H1 (cell line): ENCODE measurements around the gene TJP2. TPM values are rescaled to one million over a fixed set of nuclear protein-coding genes. Genes with fewer than 3 reads are reported as not detected.
A peak's percentile ranks its signal among the peaks of the same experiment; 100 is the strongest.

Source experiments
- CTCF ChIA-PET: fragments of 300-600 bp; sonication (Branson Sonifier 250); formaldehyde crosslinking; loops from one replicate; lab custom pipeline; 2021; ENCODE audit not compliant: partially characterized antibody; lab: Charles Lee
- POLR2A ChIA-PET: fragments of 300-600 bp; sonication (Branson Sonifier 250); formaldehyde crosslinking; loops from one replicate; lab custom pipeline; 2021; ENCODE audit warnings: inconsistent platforms; ENCODE audit not compliant: partially characterized antibody; lab: Charles Lee
- DNase-seq, 2 experiments: peaks; one replicate each; pipeline versions ENCODE4 v3.0.0 to v3.0.0-alpha.2; 2010 to 2022; ENCODE audit warnings: low spot score in 2 of 2, low read depth in 1 of 2, mixed read lengths in 1 of 2
- FAIRE-seq: peaks from 2 replicates; lab custom pipeline; 2011; peaks lifted over from hg19 to GRCh38; lab: Jason Lieb, UNC
- H2AFZ ChIP-seq: 2 replicates; pipeline ENCODE4 v1.8.1; 2012; ENCODE audit warnings: low read length, inconsistent platforms
- H2AK5ac ChIP-seq: 2 replicates; pipeline ENCODE4 v1.6.1; 2013; ENCODE audit warnings: low read depth, low read length
- H2BK120ac ChIP-seq: replicated peaks from 2 replicates; pipeline ENCODE3; 2013; ENCODE audit warnings: low read depth, low read length, inconsistent platforms
- H2BK12ac ChIP-seq: 2 replicates; pipeline ENCODE4 v1.6.1; 2013; ENCODE audit warnings: low read depth, low read length
- H2BK15ac ChIP-seq: 2 replicates; pipeline ENCODE4 v1.6.1; 2013; ENCODE audit warnings: low read length
- H2BK20ac ChIP-seq: 2 replicates; pipeline ENCODE4 v1.6.1; 2013; ENCODE audit warnings: low read length
- H2BK5ac ChIP-seq: 2 replicates; pipeline ENCODE4 v1.6.1; 2013; ENCODE audit warnings: low read depth, low read length
- H3K14ac ChIP-seq: 2 replicates; pipeline ENCODE4 v1.6.1; 2013; ENCODE audit warnings: inconsistent platforms; ENCODE audit not compliant: insufficient read length
- H3K18ac ChIP-seq: 2 replicates; pipeline ENCODE4 v1.6.1; 2013; ENCODE audit warnings: low read length; ENCODE audit errors: extremely low read depth
- H3K23ac ChIP-seq: 2 replicates; pipeline ENCODE4 v1.6.1; 2013; ENCODE audit warnings: inconsistent platforms; ENCODE audit not compliant: insufficient read length
- H3K23me2 ChIP-seq: 2 replicates; pipeline ENCODE4 v1.6.1; 2013; ENCODE audit warnings: low read depth, low read length
- H3K27ac ChIP-seq: 2 replicates; pipeline ENCODE4 v1.6.1; 2011; ENCODE audit warnings: low read depth, low read length, inconsistent platforms
- H3K27me3 ChIP-seq, 4 experiments: replicated peaks in 1 of 4; 1 replicate in 1 of 4; 2 replicates in 3 of 4; pipeline versions ENCODE4 v1.6.1 to v1.8.1; 2011 to 2013; ENCODE audit warnings: low read length in 3 of 4, mild to moderate bottlenecking in 3 of 4, inconsistent platforms in 2 of 4, mixed read lengths in 2 of 4, moderate library complexity in 1 of 4; ENCODE audit not compliant: control insufficient read depth in 3 of 4, insufficient read depth in 3 of 4; ENCODE audit errors: extremely low read depth in 1 of 4
- H3K36me3 ChIP-seq, 4 experiments: 2 replicates each; pipeline versions ENCODE4 v1.6.1 to v1.8.1; 2011 to 2013; ENCODE audit warnings: mild to moderate bottlenecking in 4 of 4, low read length in 3 of 4, moderate library complexity in 2 of 4, control low read depth in 1 of 4, inconsistent platforms in 1 of 4; ENCODE audit not compliant: insufficient read depth in 4 of 4, control insufficient read depth in 2 of 4
- H3K4ac ChIP-seq: replicated peaks from 2 replicates; pipeline ENCODE3; 2013; ENCODE audit warnings: low read length, low read depth, mixed read lengths, inconsistent platforms; ENCODE audit not compliant: insufficient read length
- H3K4me1 ChIP-seq, 4 experiments: replicated peaks in 1 of 4; 1 replicate in 1 of 4; 2 replicates in 3 of 4; pipeline versions ENCODE4 v1.6.1 to v1.8.1; 2011 to 2013; ENCODE audit warnings: low read length in 3 of 4, inconsistent platforms in 2 of 4, mixed read lengths in 1 of 4; ENCODE audit not compliant: insufficient read depth in 4 of 4, control insufficient read depth in 3 of 4
- H3K4me2 ChIP-seq, 2 experiments: 2 replicates each; pipeline versions ENCODE4 v1.6.1 to v1.8.1; 2011 to 2013; ENCODE audit warnings: low read depth in 2 of 2, low read length in 2 of 2, control low read depth in 1 of 2, inconsistent platforms in 1 of 2, mild to moderate bottlenecking in 1 of 2; ENCODE audit not compliant: insufficient read depth in 1 of 2
- H3K4me3 ChIP-seq, 4 experiments: fragments of 200-600, 300-600 bp in 1 of 4; sonication (generic), shearing (Covaris generic), sonication (Bioruptor Twin) in 1 of 4; 2 replicates each; pipeline versions ENCODE4 v1.5.1 to v1.8.1; 2011 to 2016; ENCODE audit warnings: low read length in 4 of 4, low read depth in 3 of 4, control low read depth in 2 of 4, inconsistent platforms in 2 of 4, mild to moderate bottlenecking in 2 of 4, mixed read lengths in 1 of 4, moderate library complexity in 1 of 4; ENCODE audit not compliant: insufficient read depth in 2 of 4; ENCODE audit errors: extremely low read depth in 1 of 4
- H3K56ac ChIP-seq: replicated peaks from 2 replicates; pipeline ENCODE3; 2013; ENCODE audit warnings: low read depth, mild to moderate bottlenecking, mixed read lengths, low read length, inconsistent platforms; ENCODE audit not compliant: insufficient read length
- H3K79me1 ChIP-seq: 2 replicates; pipeline ENCODE4 v1.6.1; 2013; ENCODE audit warnings: low read depth, low read length, control low read depth
- H3K79me2 ChIP-seq, 2 experiments: 2 replicates each; pipeline versions ENCODE4 v1.6.1 to v1.8.1; 2012 to 2013; ENCODE audit warnings: low read length in 2 of 2, mild to moderate bottlenecking in 2 of 2, inconsistent platforms in 1 of 2; ENCODE audit not compliant: insufficient read depth in 2 of 2, control insufficient read depth in 1 of 2
- H3K9ac ChIP-seq, 4 experiments: replicated peaks in 1 of 4; 1 replicate in 1 of 4; 2 replicates in 3 of 4; pipeline versions ENCODE4 v1.6.1 to v1.8.1; 2011 to 2013; ENCODE audit warnings: low read depth in 3 of 4, low read length in 3 of 4, control low read depth in 2 of 4, mild to moderate bottlenecking in 2 of 4, moderate library complexity in 2 of 4, inconsistent platforms in 1 of 4; ENCODE audit errors: extremely low read depth in 1 of 4
- H3K9me3 ChIP-seq, 2 experiments: 2 replicates each; pipeline versions ENCODE4 v1.6.1 to v1.8.1; 2012 to 2013; ENCODE audit warnings: mild to moderate bottlenecking in 2 of 2, moderate library complexity in 2 of 2, control low read depth in 1 of 2, inconsistent platforms in 1 of 2, low read depth in 1 of 2, low read length in 1 of 2, mixed read lengths in 1 of 2; ENCODE audit not compliant: insufficient read depth in 2 of 2
- H4K20me1 ChIP-seq, 2 experiments: replicated peaks in 1 of 2; 2 replicates each; pipeline versions ENCODE3 to v1.8.1; 2011 to 2013; ENCODE audit warnings: inconsistent platforms in 2 of 2, low read length in 2 of 2, mild to moderate bottlenecking in 1 of 2; ENCODE audit not compliant: insufficient read depth in 2 of 2, control insufficient read depth in 1 of 2
- H4K5ac ChIP-seq: 2 replicates; pipeline ENCODE4 v1.6.1; 2013; ENCODE audit warnings: low read length, low read depth, mixed read lengths, inconsistent platforms; ENCODE audit not compliant: insufficient read length
- H4K8ac ChIP-seq: 2 replicates; pipeline ENCODE4 v1.8.0; 2013; ENCODE audit warnings: mild to moderate bottlenecking, moderate library complexity, low read length, inconsistent platforms; ENCODE audit not compliant: insufficient read depth; ENCODE audit errors: extremely low read depth
- H4K91ac ChIP-seq: replicated peaks from 2 replicates; pipeline ENCODE3; 2013; ENCODE audit warnings: low read length, mixed read lengths, inconsistent platforms; ENCODE audit not compliant: insufficient read length
- RAD21 ChIP-seq, 2 experiments: IDR thresholded peaks in 1 of 2; conservative IDR thresholded peaks in 1 of 2; 2 replicates each; pipeline ENCODE4 v1.6.1; 2011; ENCODE audit warnings: low read depth in 2 of 2, low read length in 2 of 2, improper control_type of control experiment in 1 of 2, inconsistent platforms in 1 of 2, mild to moderate bottlenecking in 1 of 2, moderate library complexity in 1 of 2
- SP4 ChIP-seq: IDR thresholded peaks from 2 replicates; pipeline ENCODE4 v1.6.1; 2012; ENCODE audit warnings: low read length, inconsistent platforms
- WGBS, 2 experiments: shearing (Covaris generic) in 1 of 2; methylation state at CpG; one replicate each; pipeline versions ENCODE4 v1.1.6 to v1.1.7; 2013 to 2015; ENCODE audit warnings: low lambda C conversion rate in 2 of 2, mixed read lengths in 2 of 2, inconsistent platforms in 1 of 2, low coverage in 1 of 2, missing lambda C conversion rate in 1 of 2; ENCODE audit not compliant: insufficient replicate concordance in 2 of 2, insufficient coverage in 1 of 2, insufficient read length in 1 of 2; ENCODE audit errors: extremely low coverage in 1 of 2, missing lambda C conversion rate in 1 of 2; 5-methylcytosine and 5-hydroxymethylcytosine counted together
- polyA plus RNA-seq, 7 experiments: library from polyadenylated mRNA; depleted of rRNA in 3 of 7; stranded (reverse) in 5 of 7; unstranded in 2 of 7; fragments of >200 nt in 5 of 7; fragments of 200-250 nt in 2 of 7; gene quantifications; 1 replicate in 5 of 7; 2 replicates in 1 of 7; 4 replicates in 1 of 7; pipeline versions ENCODE4 v1.2.1 to v1.2.3, GENCODE V29; 2011 to 2013; ENCODE audit warnings: missing spikeins in 2 of 7, mixed read lengths in 2 of 7
- total RNA-seq: library from RNA; stranded (reverse); fragmentation: NEBNext Ultra II Directional; extraction: Animal tissue kit (Norgen Biotek cat#: 25700); gene quantifications from 2 replicates; pipeline ENCODE4 v1.2.1, GENCODE V29; 2021
- TF ChIP-seq, protein P1 (sequence below): IDR thresholded peaks from 2 replicates; pipeline ENCODE4 v1.6.1; 2011; ENCODE audit warnings: low read length, improper control_type of control experiment
- TF ChIP-seq, protein P2 (sequence below): IDR thresholded peaks from 2 replicates; pipeline ENCODE4 v1.6.1; 2012; ENCODE audit warnings: inconsistent platforms

TJP2 gene
- total and polyA plus RNA-seq, 2 of the 8 experiments (the other 6 are each of a cell fraction or from before 2014, with no cell fraction given), result 54.9 to 137 TPM

DNA sequence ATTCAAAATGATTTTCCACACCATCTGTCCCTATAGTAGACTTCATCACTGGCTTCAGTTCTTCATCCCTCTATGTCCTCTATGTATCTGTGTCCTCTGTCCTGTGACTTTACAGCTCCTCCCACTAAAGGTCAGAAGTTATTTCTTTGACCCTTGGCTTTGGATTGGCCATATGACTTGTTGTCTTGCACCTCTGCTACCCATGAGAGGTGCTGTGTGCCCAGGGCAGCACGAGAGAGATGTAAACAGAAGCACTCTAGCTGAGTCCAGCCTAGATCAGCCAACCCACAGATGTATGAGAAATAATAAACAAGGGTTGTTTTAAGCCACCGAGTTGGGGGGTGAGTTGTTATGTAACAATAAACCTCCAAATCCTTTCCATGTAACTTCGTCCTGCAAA is 87.6 kb downstream of the TJP2 start:
- Histone ChIP-seq H2BK12ac (0 out of 2 replicates have a peak overlapping the region, but pooled peaks have one; percentile 35), H3K79me2 (no peaks in the 10 kb centered on the region), H2BK5ac (no peak overlapping the region), H4K91ac (no peak overlapping the region), H2BK15ac (no peak overlapping the region), H3K9ac (no peak overlapping the region), H3K36me3 (peaks cover 0 to 2% (median 0%) of the 10 kb centered on the region in 4 experiments; a peak in 2 of 8 replicates), H3K56ac (no peak overlapping the region), H3K4me3 (no peak overlapping the region), H3K4ac (no peak overlapping the region), H3K18ac (no peak overlapping the region), H4K5ac (no peak overlapping the region), H3K23ac (no peak overlapping the region), H3K4me2 (no peak overlapping the region; a peak in 1 of 4 replicates), H3K23me2 (no peaks in the 10 kb centered on the region; the same call in 1 of the 2 replicates), H3K27ac (no peak overlapping the region), H2AK5ac (no peak overlapping the region), H4K20me1 (no peaks in the 10 kb centered on the region), H2BK20ac (no peak overlapping the region), H3K79me1 (no peaks in the 10 kb centered on the region), H3K9me3 (no peaks in the 10 kb centered on the region), H4K8ac (no peak overlapping the region), H3K4me1 (peaks cover 0 to 3% (median 2%) of the 10 kb centered on the region in 4 experiments; a peak in 2 of 7 replicates), H3K14ac (no peak overlapping the region), H3K27me3 (no peaks in the 10 kb centered on the region), H2BK120ac (no peak overlapping the region), H2AFZ (no peak overlapping the region)
- ChIA-PET POLR2A (no interaction called here), CTCF (interaction anchor here (0.8 to 1.9 kb wide), 13 partner anchors 10 to 488 kb away, joined by 3 to 7 read pairs (median 3); no protein-coding TSS in a partner anchor)
- DNase-seq, result no peak
- FAIRE-seq, result peak; percentile 65
- 79% methylated on average over 3 of the region's 3 CpGs; no CpG with 5 or more reads in 1 of the 2 experiments for WGBS, 2 experiments
- TF ChIP-seq SP4 (no peak), RAD21 (IDR thresholded peaks at IDR 0.05 in 1 of 2, conservative IDR thresholded peaks at IDR 0.05 in 1 of 2; ENCODE audit: low read depth in 2 of 2, low read length in 2 of 2) (peak; percentile 36 to 48)
- TF ChIP-seq, protein P1, sequence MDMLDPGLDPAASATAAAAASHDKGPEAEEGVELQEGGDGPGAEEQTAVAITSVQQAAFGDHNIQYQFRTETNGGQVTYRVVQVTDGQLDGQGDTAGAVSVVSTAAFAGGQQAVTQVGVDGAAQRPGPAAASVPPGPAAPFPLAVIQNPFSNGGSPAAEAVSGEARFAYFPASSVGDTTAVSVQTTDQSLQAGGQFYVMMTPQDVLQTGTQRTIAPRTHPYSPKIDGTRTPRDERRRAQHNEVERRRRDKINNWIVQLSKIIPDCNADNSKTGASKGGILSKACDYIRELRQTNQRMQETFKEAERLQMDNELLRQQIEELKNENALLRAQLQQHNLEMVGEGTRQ, result no peak
- TF ChIP-seq, protein P2, sequence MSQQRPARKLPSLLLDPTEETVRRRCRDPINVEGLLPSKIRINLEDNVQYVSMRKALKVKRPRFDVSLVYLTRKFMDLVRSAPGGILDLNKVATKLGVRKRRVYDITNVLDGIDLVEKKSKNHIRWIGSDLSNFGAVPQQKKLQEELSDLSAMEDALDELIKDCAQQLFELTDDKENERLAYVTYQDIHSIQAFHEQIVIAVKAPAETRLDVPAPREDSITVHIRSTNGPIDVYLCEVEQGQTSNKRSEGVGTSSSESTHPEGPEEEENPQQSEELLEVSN, result no peak
